ENCODE data around the gene SEPTIN5. TPM values are rescaled to one million over a fixed set of nuclear protein-coding genes. Genes with fewer than 3 reads are reported as not detected.

Gene SEPTIN5
- total RNA-seq (ENCODE audit: low replicate concordance), result 5.0 and 8.2 TPM in 2 replicates

GRCh38 chr22:19714312-19715187 is at the start of gene SEPTIN5:
SEPTIN5 (plus strand) TSS chr22:19714503; CDS start chr22:19714589, 86 bp downstream.
- peaks cover 8% of the 10 kb centered on the region for H4K20me1 ChIP-seq (ENCODE audit: low read depth)
- peak within 1 kb of the TSS; percentile 100 for H2AFZ ChIP-seq (replicated peaks)
- peaks cover 6% of the 10 kb centered on the region for H3K4me1 ChIP-seq
- TF ChIP-seq, protein P1, sequence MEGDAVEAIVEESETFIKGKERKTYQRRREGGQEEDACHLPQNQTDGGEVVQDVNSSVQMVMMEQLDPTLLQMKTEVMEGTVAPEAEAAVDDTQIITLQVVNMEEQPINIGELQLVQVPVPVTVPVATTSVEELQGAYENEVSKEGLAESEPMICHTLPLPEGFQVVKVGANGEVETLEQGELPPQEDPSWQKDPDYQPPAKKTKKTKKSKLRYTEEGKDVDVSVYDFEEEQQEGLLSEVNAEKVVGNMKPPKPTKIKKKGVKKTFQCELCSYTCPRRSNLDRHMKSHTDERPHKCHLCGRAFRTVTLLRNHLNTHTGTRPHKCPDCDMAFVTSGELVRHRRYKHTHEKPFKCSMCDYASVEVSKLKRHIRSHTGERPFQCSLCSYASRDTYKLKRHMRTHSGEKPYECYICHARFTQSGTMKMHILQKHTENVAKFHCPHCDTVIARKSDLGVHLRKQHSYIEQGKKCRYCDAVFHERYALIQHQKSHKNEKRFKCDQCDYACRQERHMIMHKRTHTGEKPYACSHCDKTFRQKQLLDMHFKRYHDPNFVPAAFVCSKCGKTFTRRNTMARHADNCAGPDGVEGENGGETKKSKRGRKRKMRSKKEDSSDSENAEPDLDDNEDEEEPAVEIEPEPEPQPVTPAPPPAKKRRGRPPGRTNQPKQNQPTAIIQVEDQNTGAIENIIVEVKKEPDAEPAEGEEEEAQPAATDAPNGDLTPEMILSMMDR (IDR thresholded peaks at IDR 0.05), result no peak
- peak; percentile 70 for TF ChIP-seq EZH2 (IDR thresholded peaks at IDR 0.05)
- TF ChIP-seq EZH2phosphoT487 (IDR thresholded peaks at IDR 0.05), result peak; percentile 63
- DNase-seq (ENCODE audit: low spot score), result peak; percentile 52
- H3K4me1 Mint-ChIP-seq, result peaks cover 14% of the 10 kb centered on the region
- H3F3A ChIP-seq (ENCODE audit: low read depth), result peaks cover 17% of the 10 kb centered on the region
- H3K27me3 Mint-ChIP-seq (ENCODE audit: insufficient read depth, low read depth), result peaks cover 21% of the 10 kb centered on the region
- no peaks in the 10 kb centered on the region for H3K79me2 ChIP-seq (ENCODE audit: low read depth)
- H3K27me3 ChIP-seq, result peaks cover 82% of the 10 kb centered on the region
- H3K36me3 Mint-ChIP-seq, result peaks cover 3% of the 10 kb centered on the region
- peak within 1 kb of the TSS; percentile 97 for H3K4me2 ChIP-seq
- no peaks in the 10 kb centered on the region for H3K9me3 Mint-ChIP-seq
- no peaks in the 10 kb centered on the region for H3K9me3 ChIP-seq (ENCODE audit: low read depth)
- H3K36me3 ChIP-seq, result no peaks in the 10 kb centered on the region
- peak within 1 kb of the TSS; percentile 88 for H3K4me3 Mint-ChIP-seq
- no peak within 1 kb of the TSS for H3K27ac ChIP-seq
- H3K27ac Mint-ChIP-seq, result no peak within 1 kb of the TSS
- H3K4me3 ChIP-seq, result peak within 1 kb of the TSS; percentile 74
- H3K9ac ChIP-seq, result no peak within 1 kb of the TSS

DNA sequence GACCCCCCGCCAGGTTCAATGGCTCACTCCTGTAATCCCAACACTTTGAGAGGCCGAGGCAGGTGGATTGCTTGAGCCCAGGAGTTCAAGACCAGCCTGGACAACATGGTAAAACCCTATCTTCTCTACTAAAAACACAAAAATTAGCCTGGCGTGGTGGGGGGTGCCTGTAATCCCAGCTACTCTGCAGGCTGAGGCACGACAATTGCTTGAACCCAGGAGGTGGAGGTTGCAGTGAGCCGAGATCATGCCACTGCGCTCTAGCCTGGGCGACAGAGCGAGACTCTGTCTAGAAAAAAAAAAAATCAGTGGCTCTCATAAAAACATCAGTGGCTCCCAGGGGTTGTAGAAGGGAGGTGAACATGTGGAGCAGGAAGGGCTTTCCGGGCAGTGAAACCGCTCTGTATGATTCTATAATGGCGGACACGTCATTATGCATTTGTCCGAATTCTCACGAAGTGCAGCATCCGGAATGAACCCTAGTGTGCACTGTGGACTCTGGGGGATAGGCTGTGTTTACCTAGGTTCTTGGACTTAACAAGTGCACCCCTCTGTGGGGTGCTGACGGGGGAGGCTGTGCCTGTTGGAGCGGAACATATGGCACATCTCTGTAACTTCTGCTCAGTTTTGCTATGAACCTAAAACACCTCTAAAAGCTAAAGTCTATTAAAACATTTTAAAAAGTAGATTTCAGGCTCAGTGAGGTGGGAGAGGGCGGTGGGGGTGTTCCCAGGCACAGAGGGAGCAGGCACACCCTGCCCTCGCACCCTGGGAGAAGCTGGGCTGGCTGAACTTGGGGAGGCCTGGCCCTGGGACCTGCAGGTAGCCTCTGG is 49.1 kb upstream of the SEPTIN5 start:
- H3K4me3 ChIP-seq, result no peak overlapping the region
- no peaks in the 10 kb centered on the region for H3K36me3 Mint-ChIP-seq

More for the DNA sequence above, 49.1 kb upstream of the SEPTIN5 start:
- Histone ChIP-seq H3F3A (ENCODE audit: low read depth) (no peaks in the 10 kb centered on the region), H3K36me3 (no peaks in the 10 kb centered on the region), H3K9ac (no peak overlapping the region), H2AFZ (replicated peaks) (no peak overlapping the region), H3K79me2 (ENCODE audit: low read depth) (no peaks in the 10 kb centered on the region), H3K27me3 (no peaks in the 10 kb centered on the region), H3K27ac (no peak overlapping the region), H3K4me2 (no peak overlapping the region), H3K9me3 (ENCODE audit: low read depth) (no peaks in the 10 kb centered on the region), H4K20me1 (ENCODE audit: low read depth) (no peaks in the 10 kb centered on the region), H3K4me1 (peaks cover 8% of the 10 kb centered on the region)
- TF ChIP-seq EZH2 (IDR thresholded peaks at IDR 0.05) (no peak), EZH2phosphoT487 (IDR thresholded peaks at IDR 0.05) (no peak)
- TF ChIP-seq, protein P1 (IDR thresholded peaks at IDR 0.05), result no peak
- Mint-ChIP-seq H3K4me3 (peak overlapping the region; percentile 21), H3K9me3 (no peaks in the 10 kb centered on the region), H3K4me1 (peaks cover 35% of the 10 kb centered on the region), H3K27me3 (ENCODE audit: insufficient read depth, low read depth) (peaks cover 15% of the 10 kb centered on the region), H3K27ac (no peak overlapping the region)
- no peak for DNase-seq (ENCODE audit: low spot score)
